HL-60 (cell line): ENCODE results near the gene KRAS.

Experiments
- DNase-seq, 2 experiments: peaks; one replicate each; pipeline ENCODE4 v3.0.0-alpha.2; 2010 to 2020; ENCODE audit warnings: low read depth in 1 of 2, low spot score in 1 of 2
- H3K27ac ChIP-seq: fragments of 250-450 bp; sonication (Bioruptor Pico); replicated peaks from 2 replicates; pipeline ENCODE4 v1.5.1; 2020; ENCODE audit warnings: mild to moderate bottlenecking, moderate library complexity
- H3K27me3 ChIP-seq: fragments of 250-450 bp; sonication (Bioruptor Pico); 2 replicates; pipeline ENCODE4 v1.5.1; 2021; ENCODE audit warnings: mild to moderate bottlenecking, moderate library complexity; ENCODE audit not compliant: insufficient read depth, poor library complexity, severe bottlenecking
- H3K4me3 ChIP-seq: replicated peaks from 2 replicates; pipeline ENCODE4 v1.5.1; 2011; ENCODE audit warnings: mild to moderate bottlenecking, control low read depth, low read length; ENCODE audit not compliant: insufficient read depth
- CTCF ChIP-seq: IDR thresholded peaks from one replicate; pipeline ENCODE4 v1.5.1; 2011; ENCODE audit warnings: low read length, control low read depth, inconsistent platforms; ENCODE audit not compliant: insufficient read depth
- GABPA ChIP-seq: IDR thresholded peaks from 2 replicates; pipeline ENCODE4 v1.6.1; 2012; ENCODE audit warnings: low read depth
- POLR2AphosphoS5 ChIP-seq: IDR thresholded peaks from 2 replicates; pipeline ENCODE4 v1.6.1; 2012; ENCODE audit warnings: low read depth
- REST ChIP-seq: IDR thresholded peaks from 2 replicates; pipeline ENCODE4 v1.6.1; 2012; ENCODE audit warnings: low read depth; ENCODE audit not compliant: insufficient replicate concordance
- SPI1 ChIP-seq: IDR thresholded peaks from 2 replicates; pipeline ENCODE4 v1.6.1; 2012; ENCODE audit warnings: low read depth, mild to moderate bottlenecking, borderline replicate concordance

KRAS gene

GRCh38 chr12:25284024-25284423, 33.3 kb upstream of the KRAS start:
- TF ChIP-seq GABPA (no peak), SPI1 (no peak), POLR2AphosphoS5 (no peak), CTCF (no peak)
- Histone ChIP-seq H3K4me3 (no peak overlapping the region), H3K27me3 (no peaks in the 10 kb centered on the region), H3K27ac (no peak overlapping the region)
- DNase-seq: no peak

GRCh38 chr12:25283006-25283405, 32.3 kb upstream of the KRAS start:
- TF ChIP-seq GABPA: no peak
- TF ChIP-seq CTCF: no peak
- no peak for TF ChIP-seq REST
- TF ChIP-seq POLR2AphosphoS5: no peak
- TF ChIP-seq SPI1: no peak
- no peak for DNase-seq
- Histone ChIP-seq H3K27me3 (no peaks in the 10 kb centered on the region), H3K4me3 (no peak overlapping the region), H3K27ac (no peak overlapping the region)

GRCh38 chr12:25280082-25280481, 29.4 kb upstream of the KRAS start:
- no peak for TF ChIP-seq POLR2AphosphoS5
- no peak for TF ChIP-seq REST
- TF ChIP-seq SPI1: no peak
- TF ChIP-seq GABPA: no peak
- TF ChIP-seq CTCF: no peak
- Histone ChIP-seq H3K4me3 (no peak overlapping the region), H3K27ac (no peak overlapping the region), H3K27me3 (no peaks in the 10 kb centered on the region)
- DNase-seq: no peak

- no peak for TF ChIP-seq GABPA
- no peak for TF ChIP-seq POLR2AphosphoS5
- TF ChIP-seq REST: no peak
- no peak for TF ChIP-seq SPI1
- TF ChIP-seq CTCF: no peak
- DNase-seq: no peak
- Histone ChIP-seq H3K4me3 (no peak overlapping the region), H3K27ac (no peak overlapping the region), H3K27me3 (no peaks in the 10 kb centered on the region)
Observed at GRCh38 chr12:25278269-25278668, 27.5 kb upstream of the KRAS start.
